GM23338 (cell line): ENCODE measurements around the gene CELA1. TPM values are rescaled to one million over a fixed set of nuclear protein-coding genes. Genes with fewer than 3 reads are reported as not detected.

ENCODE experiments used
- ATAC-seq: fragments of 200-7000 bp; cut with Tn5 transposase; 3 replicates; pipeline ENCODE4 v1.9.1; 2020
- DNase-seq: peaks from one replicate; pipeline ENCODE4 v3.0.0-alpha.2; 2015; ENCODE audit warnings: low spot score
- H2AFZ ChIP-seq: fragments of 200-600 bp; sonication (generic); 2 replicates; pipeline ENCODE4 v1.8.0; 2016; ENCODE audit warnings: antibody characterized with exemption, mild to moderate bottlenecking, moderate library complexity
- H3F3A ChIP-seq: fragments of 200-600 bp; sonication (generic); replicated peaks from 2 replicates; pipeline ENCODE4 v1.8.0; 2017; ENCODE audit warnings: antibody characterized with exemption, mixed run types, low read depth
- H3K27ac ChIP-seq: fragments of 200-600 bp; sonication (generic); 2 replicates; pipeline ENCODE4 v1.6.1; 2016; ENCODE audit warnings: low read depth
- H3K27me3 ChIP-seq: fragments of 200-600 bp; sonication (generic); 2 replicates; pipeline ENCODE4 v1.8.0; 2016; ENCODE audit warnings: mild to moderate bottlenecking, mixed run types, moderate library complexity; ENCODE audit not compliant: insufficient read depth
- H3K36me3 ChIP-seq: fragments of 200-600 bp; sonication (generic); 2 replicates; pipeline ENCODE4 v1.8.0; 2016; ENCODE audit warnings: mild to moderate bottlenecking; ENCODE audit not compliant: insufficient read depth
- H3K4me1 ChIP-seq: fragments of 200-600 bp; sonication (generic); 2 replicates; pipeline ENCODE4 v1.8.0; 2016; ENCODE audit warnings: mild to moderate bottlenecking, moderate library complexity; ENCODE audit not compliant: insufficient read depth
- H3K4me2 ChIP-seq: fragments of 200-600 bp; sonication (generic); 2 replicates; pipeline ENCODE4 v1.7.1; 2017; ENCODE audit warnings: mixed run types
- H3K4me3 ChIP-seq: fragments of 200-600 bp; sonication (generic); 2 replicates; pipeline ENCODE4 v1.6.1; 2016; ENCODE audit warnings: mixed run types
- H3K79me2 ChIP-seq: fragments of 200-600 bp; sonication (generic); replicated peaks from 2 replicates; pipeline ENCODE4 v1.8.0; 2017; ENCODE audit warnings: mild to moderate bottlenecking; ENCODE audit not compliant: insufficient read depth
- H3K9me2 ChIP-seq: fragments of 200-600 bp; sonication (generic); 2 replicates; pipeline ENCODE4 v1.8.0; 2017; ENCODE audit not compliant: insufficient read depth
- H4K20me1 ChIP-seq: fragments of 200-600 bp; sonication (generic); replicated peaks from 2 replicates; pipeline ENCODE4 v1.8.0; 2017; ENCODE audit warnings: mild to moderate bottlenecking; ENCODE audit not compliant: insufficient read depth
- H3K27ac Mint-ChIP-seq: 2 replicates; pipeline ENCODE4 v1.8.0; 2020; ENCODE audit warnings: inconsistent platforms, mild to moderate bottlenecking, moderate library complexity, mixed read lengths
- H3K27me3 Mint-ChIP-seq: 3 replicates; pipeline ENCODE4 v1.8.0; 2022; ENCODE audit warnings: low read depth, mild to moderate bottlenecking, moderate library complexity, mixed read lengths, inconsistent platforms; ENCODE audit not compliant: insufficient read depth, poor library complexity
- H3K36me3 Mint-ChIP-seq: 3 replicates; pipeline ENCODE4 v1.8.0; 2021; ENCODE audit warnings: low read depth, mild to moderate bottlenecking, inconsistent platforms, moderate library complexity, mixed read lengths
- H3K4me1 Mint-ChIP-seq: 3 replicates; pipeline ENCODE4 v1.8.0; 2020; ENCODE audit warnings: mild to moderate bottlenecking, inconsistent platforms, mixed read lengths
- H3K4me3 Mint-ChIP-seq: 3 replicates; pipeline ENCODE4 v1.8.0; 2021; ENCODE audit warnings: moderate library complexity, mild to moderate bottlenecking, inconsistent platforms, mixed read lengths
- H3K9me3 Mint-ChIP-seq: 3 replicates; pipeline ENCODE4 v1.8.0; 2020; ENCODE audit warnings: moderate library complexity, mild to moderate bottlenecking, inconsistent platforms, mixed read lengths
- CREB1 ChIP-seq: fragments of 250-450 bp; sonication (Bioruptor Pico); IDR thresholded peaks from 2 replicates; pipeline ENCODE4 v1.5.0; 2020; ENCODE audit warnings: low read depth, mild to moderate bottlenecking, moderate library complexity
- CTCF ChIP-seq, 2 experiments: fragments of 200-600 bp in 1 of 2; sonication (generic) in 1 of 2; conservative IDR thresholded peaks; 2 replicates each; pipeline versions ENCODE4 v1.5.1 to v1.6.1; 2016 to 2017; ENCODE audit warnings: antibody characterized with exemption in 2 of 2, low read depth in 2 of 2, mild to moderate bottlenecking in 2 of 2, moderate library complexity in 1 of 2
- NANOG ChIP-seq: IDR thresholded peaks from 2 replicates; pipeline ENCODE4 v1.6.1; 2016; ENCODE audit warnings: antibody characterized with exemption, borderline replicate concordance
- POLR2AphosphoS5 ChIP-seq: IDR thresholded peaks from 2 replicates; pipeline ENCODE4 v1.6.1; 2016; ENCODE audit warnings: antibody characterized with exemption, low read depth
- REST ChIP-seq: IDR thresholded peaks from one replicate; pipeline ENCODE4 v1.6.1; 2018; ENCODE audit warnings: antibody characterized with exemption; ENCODE audit not compliant: unreplicated experiment
- ZNF114 ChIP-seq: fragments of 250-450 bp; sonication (Bioruptor Pico); IDR thresholded peaks from 2 replicates; pipeline ENCODE4 v1.5.0; 2020; ENCODE audit warnings: mild to moderate bottlenecking, moderate library complexity
- polyA plus RNA-seq: library from polyadenylated mRNA; unstranded; fragments of >200 nt; fragmentation: Nextera tagmentation; extraction: Ambion mirVana; gene quantifications from 2 replicates; pipeline ENCODE4 v1.2.1, GENCODE V29; 2016
- total RNA-seq: library from RNA; depleted of rRNA; stranded (reverse); fragments of >200 nt; shearing (Covaris generic); gene quantifications from 2 replicates; pipeline ENCODE4 v1.2.3, GENCODE V29; 2014
- TF ChIP-seq, protein P1 (sequence below): IDR thresholded peaks from 2 replicates; pipeline ENCODE4 v1.6.1; 2016; ENCODE audit warnings: antibody characterized with exemption

The CELA1 gene
- total and polyA plus RNA-seq, 2 experiments from 2014 or later: not detected

- no peak for TF ChIP-seq REST
- TF ChIP-seq, protein P1, sequence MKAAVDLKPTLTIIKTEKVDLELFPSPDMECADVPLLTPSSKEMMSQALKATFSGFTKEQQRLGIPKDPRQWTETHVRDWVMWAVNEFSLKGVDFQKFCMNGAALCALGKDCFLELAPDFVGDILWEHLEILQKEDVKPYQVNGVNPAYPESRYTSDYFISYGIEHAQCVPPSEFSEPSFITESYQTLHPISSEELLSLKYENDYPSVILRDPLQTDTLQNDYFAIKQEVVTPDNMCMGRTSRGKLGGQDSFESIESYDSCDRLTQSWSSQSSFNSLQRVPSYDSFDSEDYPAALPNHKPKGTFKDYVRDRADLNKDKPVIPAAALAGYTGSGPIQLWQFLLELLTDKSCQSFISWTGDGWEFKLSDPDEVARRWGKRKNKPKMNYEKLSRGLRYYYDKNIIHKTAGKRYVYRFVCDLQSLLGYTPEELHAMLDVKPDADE: no peak
- TF ChIP-seq CTCF (conservative IDR thresholded peaks at IDR 0.05; ENCODE audit: low read depth in 2 of 2): no peak
- no peak for TF ChIP-seq NANOG
- TF ChIP-seq POLR2AphosphoS5: no peak
- TF ChIP-seq ZNF114 (CRISPR knock-in tag): no peak
These were observed 41.8 kb upstream of the CELA1 start (continued) for GRCh38 chr12:51388069-51388799.

DNA sequence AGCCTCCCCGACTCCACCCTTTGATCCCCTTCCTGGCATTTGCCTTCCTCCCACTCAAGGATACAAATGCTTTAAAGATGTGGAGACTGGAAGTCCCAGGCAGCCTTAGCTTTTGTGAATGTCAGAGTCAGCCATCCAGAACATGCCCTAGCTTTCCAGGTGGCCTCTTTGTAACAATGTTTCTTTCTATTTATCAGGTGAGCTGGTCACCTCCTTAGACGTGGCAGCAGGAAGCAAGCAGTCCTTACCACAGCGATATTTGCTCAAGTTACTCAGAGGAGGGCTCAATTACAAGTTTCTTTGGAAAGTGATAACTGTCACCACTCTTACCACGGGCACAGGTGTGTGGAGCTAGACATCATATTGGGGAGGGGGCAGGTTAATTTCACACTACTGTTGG lies 39.9 kb upstream of the CELA1 start:
- Histone ChIP-seq H3K27ac (no peak overlapping the region), H3K36me3 (no peaks in the 10 kb centered on the region), H3F3A (peaks cover 17% of the 10 kb centered on the region; the same call in 1 of the 2 replicates), H3K27me3 (no peaks in the 10 kb centered on the region), H3K79me2 (no peaks in the 10 kb centered on the region; the same call in 1 of the 2 replicates), H3K4me1 (peaks cover 50% of the 10 kb centered on the region), H3K4me3 (no peak overlapping the region), H2AFZ (no peak overlapping the region), H4K20me1 (no peaks in the 10 kb centered on the region), H3K9me2 (no peaks in the 10 kb centered on the region; the same call in 1 of the 2 replicates), H3K4me2 (no peak overlapping the region)
- H3K4me3 Mint-ChIP-seq: no peak overlapping the region
- H3K27ac Mint-ChIP-seq: peak overlapping the region; percentile 45; the same call in 1 of the 2 replicates
- no peak for TF ChIP-seq REST
- no peak for TF ChIP-seq CREB1
- H3K4me1 Mint-ChIP-seq: peaks cover 64% of the 10 kb centered on the region
- H3K9me3 Mint-ChIP-seq: no peaks in the 10 kb centered on the region
- DNase-seq: no peak
- H3K27me3 Mint-ChIP-seq: peaks cover 23% of the 10 kb centered on the region
- no peak for ATAC-seq
- H3K36me3 Mint-ChIP-seq: peaks cover 7% of the 10 kb centered on the region; the same call in 1 of the 3 replicates
